AG04449 (cell line): ENCODE measurements around the gene ST6GALNAC6.
A peak's percentile ranks its signal among the peaks of the same experiment; 100 is the strongest.

Source experiments
- CTCF ChIA-PET: fragments of 350-600 bp; formaldehyde crosslinking; extraction: SDS; loops from one replicate; lab custom pipeline; 2021; ENCODE audit warnings: antibody characterized with exemption; lab: Yijun Ruan, JAX
- POLR2A ChIA-PET: fragments of 400-600, 350-600 bp; formaldehyde crosslinking; extraction: SDS; loops from one replicate; lab custom pipeline; 2020; ENCODE audit warnings: antibody characterized with exemption, inconsistent platforms; lab: Yijun Ruan, JAX
- DNase-seq: peaks from one replicate; pipeline ENCODE4 v3.0.0-alpha.2; 2010; ENCODE audit warnings: low read depth, low spot score
- H3K4me3 ChIP-seq: 2 replicates; pipeline ENCODE4 v1.5.1; 2011; ENCODE audit warnings: low read depth, mild to moderate bottlenecking, control low read depth, low read length
- CTCF ChIP-seq: IDR thresholded peaks from one replicate; pipeline ENCODE4 v1.5.1; 2011; ENCODE audit warnings: mild to moderate bottlenecking, moderate library complexity, low read length, control low read depth, inconsistent platforms; ENCODE audit not compliant: insufficient read depth; ENCODE audit errors: missing control alignments

ST6GALNAC6 gene

GRCh38 chr9:127941062-127941960 is 41.9 kb upstream of the ST6GALNAC6 start:
- DNase-seq = no peak
- no peak for TF ChIP-seq CTCF
- POLR2A ChIA-PET = no interaction called here
- no peak overlapping the region for H3K4me3 ChIP-seq
- CTCF ChIA-PET = interaction anchor here (0.6 to 14.3 kb wide), 27 partner anchors 8 to 301 kb away, joined by 3 to 226 read pairs (median 15); partner anchors contain the start of gene EEIG1

GRCh38 chr9:127940593-127940992 is 41.2 kb upstream of the ST6GALNAC6 start:
- POLR2A ChIA-PET = no interaction called here
- H3K4me3 ChIP-seq = no peak overlapping the region
- CTCF ChIA-PET = interaction anchor here (1.5 to 14.3 kb wide), 8 partner anchors 16 to 184 kb away, joined by 4 to 226 read pairs (median 87); partner anchors contain the start of gene EEIG1
- TF ChIP-seq CTCF = no peak
- DNase-seq = no peak

- no peak for DNase-seq
- ChIA-PET CTCF (interaction anchor here (1.2 to 14.3 kb wide), 4 partner anchors 18 to 187 kb away, joined by 3 to 226 read pairs (median 80); no protein-coding TSS in a partner anchor), POLR2A (interaction anchor here (0.7 kb wide), 1 partner anchor 180 kb away, joined by 3 read pairs; no protein-coding TSS in a partner anchor)
- TF ChIP-seq CTCF = no peak
- H3K4me3 ChIP-seq = peak overlapping the region; percentile 68
Measured at GRCh38 chr9:127938298-127938690, 38.9 kb upstream of the ST6GALNAC6 start.

GRCh38 chr9:127937388-127938297 is 38.2 kb upstream of the ST6GALNAC6 start, which contains the start of gene DPM2:
Gene DPM2, minus strand, starts transcription at chr9:127937854. Its CDS starts 34 bp downstream, at chr9:127937820.
- TF ChIP-seq CTCF = no peak
- no peak for DNase-seq
- peak within 1 kb of the TSS; percentile 68 for H3K4me3 ChIP-seq
- ChIA-PET CTCF (interaction anchor here (1.2 to 14.3 kb wide), 4 partner anchors 17 to 188 kb away, joined by 3 to 149 read pairs (median 7); no protein-coding TSS in a partner anchor), POLR2A (interaction anchor here (0.7 kb wide), 1 partner anchor 180 kb away, joined by 3 read pairs; no protein-coding TSS in a partner anchor)

GRCh38 chr9:127937056-127937387 is 37.6 kb upstream of the ST6GALNAC6 start:
- no peak for TF ChIP-seq CTCF
- ChIA-PET POLR2A (no interaction called here), CTCF (interaction anchor here (1.2 to 14.3 kb wide), 3 partner anchors 16 to 179 kb away, joined by 4 to 149 read pairs (median 10); no protein-coding TSS in a partner anchor)
- peak overlapping the region; percentile 68 for H3K4me3 ChIP-seq
- DNase-seq = no peak
